ENCODE results near the gene TCOF1.

The TCOF1 gene

DNA sequence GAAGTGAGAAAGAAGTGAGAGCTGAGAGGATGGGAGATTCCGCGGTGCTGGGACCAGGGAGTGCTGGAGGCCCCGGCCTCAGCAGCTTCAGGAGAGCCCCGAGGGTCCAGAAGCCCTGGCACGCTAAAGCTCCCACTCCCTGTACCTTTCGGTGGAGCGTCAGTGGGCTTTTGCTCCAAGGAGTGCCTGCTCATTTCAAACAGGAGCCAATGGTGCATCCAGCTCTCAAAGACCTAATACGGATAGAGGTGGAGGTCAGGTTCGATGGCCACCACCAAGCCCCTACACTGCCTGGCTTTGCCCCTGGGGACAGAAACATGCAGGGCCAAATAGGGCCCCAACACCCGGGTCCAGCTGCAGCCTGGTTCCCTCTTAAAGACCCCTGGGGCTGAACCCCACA, 47.0 kb downstream of the TCOF1 start:
- no peak overlapping the region for H3K4me3 ChIP-seq (ENCODE audit: low read depth, low read length)
- H3K4me1 ChIP-seq (ENCODE audit: control insufficient read depth, insufficient read depth, low read length) = peaks cover 5% of the 10 kb centered on the region
- H3K36me3 ChIP-seq (ENCODE audit: control insufficient read depth, insufficient read depth, low read length) = peaks cover 28% of the 10 kb centered on the region
- no peaks in the 10 kb centered on the region for H3K9me3 ChIP-seq (ENCODE audit: control insufficient read depth, insufficient read depth, low read length)
- no peaks in the 10 kb centered on the region for H3K27me3 ChIP-seq (ENCODE audit: control insufficient read depth, insufficient read depth, low read length)
- H3K9ac ChIP-seq (ENCODE audit: low read depth, low read length) = no peak overlapping the region

DNA sequence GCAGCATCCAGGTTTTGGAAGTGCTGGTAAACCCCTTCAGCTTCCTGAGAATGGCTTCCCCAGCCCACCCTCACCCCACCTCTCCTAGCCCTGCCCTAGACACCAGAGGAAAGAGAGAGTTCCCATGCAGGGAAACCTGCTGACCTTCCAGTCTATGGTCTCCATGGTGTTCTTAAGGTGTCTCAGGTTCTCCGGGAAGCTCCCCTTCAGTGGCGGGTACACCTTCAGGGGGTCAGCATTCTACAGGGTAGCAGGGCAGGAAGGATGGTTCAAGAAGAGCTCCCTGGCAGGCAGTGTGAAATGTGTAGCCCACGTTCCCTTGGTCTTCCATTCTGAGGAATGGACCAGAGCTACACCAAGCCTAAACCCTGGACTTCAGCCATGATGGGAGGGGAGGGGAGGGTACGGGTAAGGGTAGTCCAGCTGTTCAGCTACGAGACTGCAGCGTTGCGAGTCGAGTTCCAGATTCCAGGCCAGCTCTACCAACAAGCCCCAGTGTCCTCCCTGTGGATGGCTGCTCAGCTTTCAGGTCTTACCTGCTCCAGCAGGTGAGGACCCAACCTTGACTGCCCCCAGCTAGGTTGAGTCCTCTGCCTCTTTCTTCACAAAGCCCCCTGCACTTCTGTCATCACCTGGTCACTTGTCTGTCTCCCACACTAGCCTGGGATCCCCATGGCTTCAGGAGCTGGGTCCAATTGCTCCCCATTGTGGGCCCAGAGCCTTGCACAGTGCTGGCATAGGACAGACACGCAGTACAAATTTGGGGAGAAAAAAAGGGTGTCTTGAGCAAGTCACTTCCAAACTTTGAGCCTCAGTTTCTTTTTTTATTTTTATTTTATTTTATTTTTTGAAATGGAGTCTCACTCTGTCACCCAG, 47.7 kb downstream of the TCOF1 start:
- Histone ChIP-seq H3K9me3 (ENCODE audit: control insufficient read depth, insufficient read depth, low read length) (no peaks in the 10 kb centered on the region), H3K36me3 (ENCODE audit: control insufficient read depth, insufficient read depth, low read length) (peaks cover 22% of the 10 kb centered on the region), H3K4me1 (ENCODE audit: control insufficient read depth, insufficient read depth, low read length) (peaks cover 7% of the 10 kb centered on the region), H3K4me3 (ENCODE audit: low read depth, low read length) (no peak overlapping the region), H3K9ac (ENCODE audit: low read depth, low read length) (no peak overlapping the region), H3K27me3 (ENCODE audit: control insufficient read depth, insufficient read depth, low read length) (no peaks in the 10 kb centered on the region)

DNA sequence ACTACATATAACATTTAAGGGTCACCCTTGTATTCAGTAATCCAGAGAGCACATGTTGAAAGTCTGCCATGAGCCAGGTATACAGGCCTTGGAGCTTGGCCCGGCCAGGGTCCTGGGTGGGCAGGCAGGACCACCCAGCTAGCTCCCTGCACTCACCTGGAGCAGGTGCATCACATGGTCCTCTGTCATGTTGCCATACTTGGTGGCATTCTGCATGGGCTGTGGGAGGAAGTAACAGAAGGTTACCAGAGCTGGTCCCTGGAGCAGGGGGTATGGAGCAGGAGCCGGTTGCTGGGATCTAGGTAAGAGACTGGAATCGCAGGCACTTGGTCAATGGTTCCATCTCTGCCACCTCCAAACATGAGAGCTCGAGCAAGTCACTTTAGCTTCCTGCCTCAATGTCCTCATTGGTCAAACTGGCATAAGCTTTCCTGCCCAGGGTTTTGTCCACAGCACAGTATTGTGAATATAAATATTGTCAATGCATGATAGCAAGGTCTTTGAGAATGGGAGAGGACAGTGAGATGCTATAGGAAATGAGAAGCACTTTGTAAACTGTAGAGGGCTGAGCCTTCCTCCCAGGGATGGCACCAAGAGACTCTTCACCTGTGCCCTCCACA, 48.7 kb downstream of the TCOF1 start:
- Histone ChIP-seq H3K9me3 (ENCODE audit: control insufficient read depth, insufficient read depth, low read length) (no peaks in the 10 kb centered on the region), H3K36me3 (ENCODE audit: control insufficient read depth, insufficient read depth, low read length) (peaks cover 12% of the 10 kb centered on the region), H3K4me1 (ENCODE audit: control insufficient read depth, insufficient read depth, low read length) (peaks cover 12% of the 10 kb centered on the region), H3K27me3 (ENCODE audit: control insufficient read depth, insufficient read depth, low read length) (no peaks in the 10 kb centered on the region), H3K9ac (ENCODE audit: low read depth, low read length) (no peak overlapping the region), H3K4me3 (ENCODE audit: low read depth, low read length) (no peak overlapping the region)

DNA sequence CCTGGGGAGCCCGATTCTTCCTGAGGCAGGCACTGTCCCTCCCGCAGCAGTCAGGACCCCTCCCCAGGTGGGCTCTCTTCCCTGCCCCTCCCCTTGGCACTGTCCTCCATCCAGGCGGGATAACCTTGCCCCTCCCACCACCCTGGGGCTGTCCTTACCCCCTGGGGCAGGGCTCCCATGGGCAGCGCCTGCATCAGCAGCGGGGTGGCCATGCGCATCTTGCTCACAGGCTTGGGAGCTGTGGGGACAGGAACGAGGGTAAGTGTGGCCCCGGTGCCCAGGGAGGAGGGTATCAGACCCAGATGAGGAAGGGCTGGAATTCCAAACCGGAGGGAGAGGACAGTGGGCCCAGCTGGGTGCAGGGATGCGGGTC, 49.2 kb downstream of the TCOF1 start:
- H3K9me3 ChIP-seq (ENCODE audit: control insufficient read depth, insufficient read depth, low read length) = no peaks in the 10 kb centered on the region
- no peaks in the 10 kb centered on the region for H3K27me3 ChIP-seq (ENCODE audit: control insufficient read depth, insufficient read depth, low read length)
- peaks cover 7% of the 10 kb centered on the region for H3K36me3 ChIP-seq (ENCODE audit: control insufficient read depth, insufficient read depth, low read length)

DNA sequence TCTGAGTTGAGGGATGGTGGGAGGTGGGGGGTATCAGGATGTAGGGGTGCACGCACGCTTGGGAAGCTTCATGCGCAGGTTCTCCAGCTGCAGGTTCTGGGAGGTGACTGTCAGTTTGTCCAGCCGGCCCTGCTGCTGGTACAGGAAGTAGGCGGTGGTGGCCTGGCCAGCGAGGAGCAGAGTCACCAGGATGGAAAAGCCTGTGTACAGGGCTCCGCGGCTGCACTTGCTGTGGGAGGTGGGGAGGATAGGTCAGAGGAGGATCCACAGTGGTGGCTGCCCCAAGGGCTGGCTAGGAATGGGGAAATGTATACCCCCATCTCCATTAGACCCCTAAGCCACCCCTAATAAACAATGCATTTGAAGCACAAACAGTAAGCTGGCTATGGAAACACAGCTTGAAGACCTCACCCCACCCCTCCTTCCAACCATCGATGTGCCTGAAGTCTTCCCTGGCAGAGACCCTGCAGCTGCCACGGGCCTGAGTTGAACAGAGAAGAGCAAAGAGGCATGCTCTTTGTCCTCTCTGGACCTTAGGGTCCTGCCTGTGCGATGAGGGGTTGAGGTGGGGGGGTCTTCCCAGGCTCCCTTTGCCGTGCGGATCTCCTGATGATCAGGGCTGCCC, 49.7 kb downstream of the TCOF1 start:
- H3K4me3 ChIP-seq (ENCODE audit: low read depth, low read length) = no peak overlapping the region
- peaks cover 5% of the 10 kb centered on the region for H3K36me3 ChIP-seq (ENCODE audit: control insufficient read depth, insufficient read depth, low read length)

More for the DNA sequence above, 49.2 kb downstream of the TCOF1 start:
- H3K4me3 ChIP-seq (ENCODE audit: low read depth, low read length) = no peak overlapping the region
- peaks cover 12% of the 10 kb centered on the region for H3K4me1 ChIP-seq (ENCODE audit: control insufficient read depth, insufficient read depth, low read length)
- H3K9ac ChIP-seq (ENCODE audit: low read depth, low read length) = no peak overlapping the region

DNA sequence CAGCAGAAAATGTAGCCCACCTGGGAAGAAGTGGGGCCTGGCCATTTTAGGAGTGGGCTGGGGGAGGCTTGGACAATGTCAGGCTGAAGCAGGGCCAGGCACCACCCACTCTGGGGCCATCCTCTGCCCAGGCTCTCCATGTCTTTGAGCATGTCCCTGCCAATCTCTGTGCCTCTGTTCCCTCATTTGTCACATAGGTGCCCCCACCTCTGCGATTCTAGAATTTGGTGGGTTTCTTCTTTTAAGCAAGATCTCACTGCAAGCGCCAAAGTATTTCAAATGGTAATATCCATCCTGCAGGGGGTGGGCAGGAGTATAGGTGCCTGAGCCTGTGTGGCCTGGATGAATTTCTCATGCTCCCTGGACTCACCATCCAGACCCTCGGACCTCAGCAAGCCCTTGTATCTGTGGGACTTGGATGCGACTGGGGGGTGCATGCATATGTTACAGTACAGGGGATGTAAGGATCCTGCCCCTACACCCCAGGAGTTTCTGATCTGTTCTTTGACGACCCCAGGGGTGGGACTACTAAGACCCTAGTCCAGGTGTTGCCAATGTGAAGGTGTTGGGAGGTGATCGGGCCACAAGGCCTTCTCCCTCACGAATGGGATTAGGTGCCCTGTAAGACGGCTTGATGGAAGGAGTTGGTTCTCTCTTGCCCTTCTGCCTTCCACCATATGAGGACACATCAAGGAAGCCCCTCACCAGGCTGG, 50.9 kb downstream of the TCOF1 start:
- H3K9ac ChIP-seq (ENCODE audit: low read depth, low read length) = no peak overlapping the region
- H3K36me3 ChIP-seq (ENCODE audit: control insufficient read depth, insufficient read depth, low read length) = no peaks in the 10 kb centered on the region
- no peaks in the 10 kb centered on the region for H3K9me3 ChIP-seq (ENCODE audit: control insufficient read depth, insufficient read depth, low read length)
- peaks cover 19% of the 10 kb centered on the region for H3K4me1 ChIP-seq (ENCODE audit: control insufficient read depth, insufficient read depth, low read length)
- H3K4me3 ChIP-seq (ENCODE audit: low read depth, low read length) = no peak overlapping the region
- no peaks in the 10 kb centered on the region for H3K27me3 ChIP-seq (ENCODE audit: control insufficient read depth, insufficient read depth, low read length)

More for the DNA sequence above, 49.7 kb downstream of the TCOF1 start:
- Histone ChIP-seq H3K4me1 (ENCODE audit: control insufficient read depth, insufficient read depth, low read length) (peaks cover 12% of the 10 kb centered on the region), H3K9ac (ENCODE audit: low read depth, low read length) (no peak overlapping the region), H3K9me3 (ENCODE audit: control insufficient read depth, insufficient read depth, low read length) (no peaks in the 10 kb centered on the region), H3K27me3 (ENCODE audit: control insufficient read depth, insufficient read depth, low read length) (no peaks in the 10 kb centered on the region)

DNA sequence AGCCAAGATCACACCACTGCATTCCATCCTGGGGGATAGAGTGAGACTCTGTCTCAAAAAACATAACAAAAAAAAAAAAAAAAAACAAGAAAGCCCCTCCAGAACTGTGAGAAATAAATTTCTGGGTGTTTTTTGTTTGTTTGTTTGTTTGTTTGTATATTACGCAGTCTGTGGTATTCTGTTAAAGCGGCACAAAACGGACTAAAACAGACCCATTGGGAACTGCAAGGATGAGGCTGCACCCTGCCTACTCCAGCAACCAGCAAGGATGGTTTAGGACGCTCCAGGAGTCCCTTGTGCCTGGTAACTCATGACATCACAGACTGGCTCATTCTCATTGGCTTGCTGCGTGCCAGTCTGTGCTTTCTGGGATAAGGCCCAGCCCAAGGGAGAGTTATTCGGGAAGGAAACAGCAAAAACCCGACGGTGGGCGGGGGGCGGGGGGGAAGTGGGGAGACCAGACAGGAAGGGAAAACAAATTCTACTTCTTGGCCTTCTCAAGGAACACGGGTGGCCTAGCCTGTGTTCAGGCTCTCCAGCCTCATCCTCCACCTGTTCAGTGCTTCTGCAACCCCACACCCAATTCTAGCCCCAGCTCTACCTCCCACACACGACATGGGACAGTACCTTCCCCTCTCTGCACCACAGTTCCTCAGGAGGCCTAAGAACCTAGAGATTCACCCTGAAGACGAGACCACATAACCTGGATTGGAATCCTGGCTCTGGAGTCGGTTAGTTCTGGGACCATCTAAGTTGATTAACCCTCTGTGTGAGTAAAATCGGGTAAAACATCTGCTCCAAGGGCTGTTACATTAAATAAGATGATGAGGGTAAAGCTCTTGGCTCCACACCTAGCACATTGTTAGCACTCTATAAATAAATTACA, 52.4 kb downstream of the TCOF1 start:
- H3K36me3 ChIP-seq (ENCODE audit: control insufficient read depth, insufficient read depth, low read length) = no peaks in the 10 kb centered on the region
- peaks cover 19% of the 10 kb centered on the region for H3K4me1 ChIP-seq (ENCODE audit: control insufficient read depth, insufficient read depth, low read length)
- H3K4me3 ChIP-seq (ENCODE audit: low read depth, low read length) = peak overlapping the region; percentile 43
- no peak overlapping the region for H3K9ac ChIP-seq (ENCODE audit: low read depth, low read length)
- H3K9me3 ChIP-seq (ENCODE audit: control insufficient read depth, insufficient read depth, low read length) = no peaks in the 10 kb centered on the region
- H3K27me3 ChIP-seq (ENCODE audit: control insufficient read depth, insufficient read depth, low read length) = no peaks in the 10 kb centered on the region

DNA sequence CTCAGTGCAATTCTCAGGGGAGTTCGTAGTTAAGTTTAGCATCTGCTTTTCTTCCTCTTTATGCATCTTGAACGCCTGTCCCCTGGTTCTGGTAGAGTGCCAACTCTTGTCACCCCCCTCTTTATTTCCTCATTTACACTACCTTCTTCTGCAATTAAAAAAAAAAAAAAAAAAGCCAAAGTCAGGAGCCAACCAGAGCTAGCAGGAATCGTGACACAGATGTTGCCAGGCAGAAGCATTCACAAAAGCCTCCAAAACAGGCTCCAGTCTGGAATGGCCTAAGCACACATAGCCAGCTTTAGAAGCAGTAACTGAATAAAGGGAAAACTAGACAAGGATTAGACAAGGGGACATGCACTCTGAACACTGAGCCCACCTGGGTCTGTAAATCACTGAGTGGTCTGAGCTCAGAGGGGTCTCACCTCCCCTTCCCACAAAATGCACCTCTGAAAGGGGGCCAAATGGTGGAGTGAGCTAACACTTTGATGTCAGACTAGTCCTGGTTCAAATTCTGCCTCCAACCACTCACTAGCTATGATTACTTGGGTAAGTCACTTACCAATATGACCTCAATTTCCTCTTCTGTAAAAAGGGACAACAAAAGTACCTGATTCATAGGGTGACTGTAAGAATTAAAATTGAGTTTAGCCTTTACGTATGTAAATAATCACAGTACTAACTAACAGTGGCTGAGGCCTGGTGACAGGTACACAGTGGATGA, 53.2 kb downstream of the TCOF1 start:
- Histone ChIP-seq H3K4me3 (ENCODE audit: low read depth, low read length) (peak overlapping the region; percentile 43), H3K27me3 (ENCODE audit: control insufficient read depth, insufficient read depth, low read length) (no peaks in the 10 kb centered on the region), H3K9ac (ENCODE audit: low read depth, low read length) (no peak overlapping the region), H3K4me1 (ENCODE audit: control insufficient read depth, insufficient read depth, low read length) (peaks cover 19% of the 10 kb centered on the region), H3K9me3 (ENCODE audit: control insufficient read depth, insufficient read depth, low read length) (no peaks in the 10 kb centered on the region), H3K36me3 (ENCODE audit: control insufficient read depth, insufficient read depth, low read length) (no peaks in the 10 kb centered on the region)

DNA sequence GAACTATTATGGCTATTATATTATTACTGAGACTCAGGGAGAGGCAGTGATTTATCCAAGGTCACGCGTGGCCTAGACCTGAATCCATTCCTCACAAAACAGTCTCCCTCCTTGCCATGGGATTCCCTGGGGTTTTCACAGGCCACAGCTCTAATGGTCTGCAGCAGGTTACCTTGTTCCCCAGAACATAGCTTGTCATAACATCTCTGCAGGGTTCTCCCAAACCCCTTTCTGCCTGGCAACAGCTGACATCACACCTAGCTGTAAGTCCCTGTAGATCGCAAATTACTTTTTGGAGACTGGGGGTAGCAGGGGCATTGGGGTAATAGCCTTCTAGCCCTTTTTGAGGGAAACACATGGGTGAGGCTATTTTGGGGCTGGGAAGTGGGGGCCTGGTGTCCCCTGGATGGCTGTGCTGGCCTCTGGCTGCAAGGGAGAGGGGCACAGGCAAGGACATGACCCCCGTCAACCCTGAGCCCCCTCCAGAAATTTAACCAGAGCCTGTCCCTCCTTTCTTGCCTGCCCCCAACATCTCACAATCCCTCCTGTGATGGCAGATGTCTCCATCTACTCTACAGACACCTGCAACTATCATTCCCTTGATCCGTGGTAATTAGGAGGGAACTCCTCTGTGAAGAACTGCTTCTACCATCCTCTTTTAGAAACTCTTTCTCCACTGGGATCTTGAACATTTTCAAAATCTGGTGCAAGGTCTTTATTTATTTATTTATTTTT, 53.9 kb downstream of the TCOF1 start:
- Histone ChIP-seq H3K9ac (ENCODE audit: low read depth, low read length) (no peak overlapping the region), H3K9me3 (ENCODE audit: control insufficient read depth, insufficient read depth, low read length) (no peaks in the 10 kb centered on the region), H3K4me3 (ENCODE audit: low read depth, low read length) (no peak overlapping the region), H3K4me1 (ENCODE audit: control insufficient read depth, insufficient read depth, low read length) (peaks cover 19% of the 10 kb centered on the region), H3K36me3 (ENCODE audit: control insufficient read depth, insufficient read depth, low read length) (no peaks in the 10 kb centered on the region), H3K27me3 (ENCODE audit: control insufficient read depth, insufficient read depth, low read length) (no peaks in the 10 kb centered on the region)

All from iPS-15b (cell line).